ENCODE results near the gene FCGR1A.
A peak's percentile ranks its signal among the peaks of the same experiment; 100 is the strongest.
"Not testable (repeated sequence)": the region's sequence is repeated elsewhere in the genome, so short reads cannot be mapped to it uniquely, and the experiment has no call there.

FCGR1A gene

GRCh38 chr1:149782600-149782999 is at the start of gene FCGR1A:
Gene FCGR1A (plus strand): TSS chr1:149782694. CDS start chr1:149782744, 50 bp downstream.
- DNase-seq, result not testable (repeated sequence)

DNA sequence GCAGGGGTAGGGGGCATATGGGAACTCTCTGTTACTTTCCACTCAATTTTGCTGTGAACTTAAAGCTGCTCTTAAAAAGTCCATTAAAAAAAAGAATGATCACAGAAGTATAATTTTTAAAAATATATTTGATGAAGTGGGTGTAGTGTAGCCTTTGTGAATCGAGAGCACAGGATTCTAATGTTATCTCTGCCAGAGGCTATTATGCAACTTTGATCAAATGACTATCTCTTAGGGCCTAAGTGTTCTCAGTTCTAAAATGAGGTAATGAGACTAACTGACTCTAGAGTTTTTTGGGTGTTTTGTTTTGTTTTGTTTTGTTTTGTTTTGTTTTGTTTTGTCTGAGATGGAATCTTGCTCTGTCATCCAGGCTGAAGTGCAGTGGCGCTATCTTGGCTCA is 49.7 kb upstream of the FCGR1A start:
- not testable (repeated sequence) for DNase-seq

- DNase-seq, result not testable (repeated sequence)
These were observed 47.8 kb upstream of the FCGR1A start for GRCh38 chr1:149734692-149735091.

DNA sequence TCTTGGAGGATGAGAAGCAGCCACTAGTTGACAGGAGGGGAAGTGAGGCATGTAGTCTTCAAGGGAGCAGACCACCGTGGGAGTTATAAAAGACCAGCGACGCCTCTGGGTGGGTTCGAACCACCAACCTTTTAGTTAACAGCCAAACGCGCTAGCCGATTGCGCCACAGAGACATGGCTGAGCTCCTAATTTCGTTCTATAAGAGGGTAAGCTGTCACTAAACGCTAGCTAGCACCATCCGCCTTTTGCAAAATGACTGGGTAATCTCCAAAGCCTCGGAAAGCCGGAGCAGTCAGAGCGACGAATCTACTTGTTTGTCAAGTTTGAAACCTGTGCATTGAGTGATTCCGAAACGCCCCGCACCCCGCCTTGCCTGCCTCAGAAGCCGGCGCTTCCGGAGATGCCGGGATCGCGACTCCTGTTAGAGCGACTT is 42.3 kb upstream of the FCGR1A start:
- DNase-seq, result not testable (repeated sequence)

DNA sequence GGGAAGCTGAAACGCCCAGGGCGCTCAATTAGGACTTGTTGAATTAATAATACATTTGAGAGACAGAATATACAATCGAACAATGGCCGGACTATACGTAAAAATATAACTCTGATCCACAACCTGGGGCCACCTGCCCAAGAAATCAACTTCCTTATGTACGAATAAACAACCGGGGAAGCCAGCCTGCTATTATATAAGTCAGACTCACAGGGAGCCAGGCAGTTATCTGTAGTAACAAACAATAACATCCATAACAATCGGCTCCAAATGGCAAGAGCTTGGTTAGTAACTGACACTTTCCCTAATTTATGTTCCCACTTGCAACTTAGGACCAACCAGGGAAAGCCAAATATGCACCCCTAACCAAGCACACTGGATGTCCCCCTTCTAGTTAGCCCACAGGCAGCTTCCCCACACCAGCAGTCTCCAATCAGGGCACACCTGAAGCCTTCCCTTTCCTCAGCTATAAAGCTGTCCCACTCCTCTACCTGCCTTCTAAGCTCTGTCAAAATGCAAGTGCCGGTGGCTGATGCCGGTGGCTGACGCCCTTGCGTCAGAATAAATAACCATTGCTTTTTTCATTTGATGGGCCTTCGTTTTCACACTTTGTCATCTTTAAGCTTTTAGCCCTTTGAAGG is 41.8 kb upstream of the FCGR1A start:
- DNase-seq, result not testable (repeated sequence)

DNA sequence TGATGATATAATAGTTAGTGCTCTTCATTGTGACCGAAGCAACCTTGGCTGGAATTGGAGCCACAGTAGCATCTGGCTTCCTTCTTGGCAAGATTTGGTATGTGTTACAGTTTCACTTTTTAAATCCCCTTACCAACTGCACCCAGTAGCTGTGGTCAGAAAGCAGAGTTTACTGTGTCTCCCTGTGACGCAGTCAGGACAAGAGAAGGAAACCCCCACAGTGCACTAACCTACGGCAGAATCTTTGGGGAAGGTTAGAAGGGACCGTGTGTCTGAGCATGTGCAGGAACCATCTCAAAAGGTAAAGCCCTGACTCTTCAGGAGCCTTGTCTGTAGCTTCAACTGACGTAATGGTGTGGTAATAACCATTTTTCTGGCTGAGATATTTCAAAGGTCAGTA is 40.6 kb upstream of the FCGR1A start:
- DNase-seq, result not testable (repeated sequence)

DNA sequence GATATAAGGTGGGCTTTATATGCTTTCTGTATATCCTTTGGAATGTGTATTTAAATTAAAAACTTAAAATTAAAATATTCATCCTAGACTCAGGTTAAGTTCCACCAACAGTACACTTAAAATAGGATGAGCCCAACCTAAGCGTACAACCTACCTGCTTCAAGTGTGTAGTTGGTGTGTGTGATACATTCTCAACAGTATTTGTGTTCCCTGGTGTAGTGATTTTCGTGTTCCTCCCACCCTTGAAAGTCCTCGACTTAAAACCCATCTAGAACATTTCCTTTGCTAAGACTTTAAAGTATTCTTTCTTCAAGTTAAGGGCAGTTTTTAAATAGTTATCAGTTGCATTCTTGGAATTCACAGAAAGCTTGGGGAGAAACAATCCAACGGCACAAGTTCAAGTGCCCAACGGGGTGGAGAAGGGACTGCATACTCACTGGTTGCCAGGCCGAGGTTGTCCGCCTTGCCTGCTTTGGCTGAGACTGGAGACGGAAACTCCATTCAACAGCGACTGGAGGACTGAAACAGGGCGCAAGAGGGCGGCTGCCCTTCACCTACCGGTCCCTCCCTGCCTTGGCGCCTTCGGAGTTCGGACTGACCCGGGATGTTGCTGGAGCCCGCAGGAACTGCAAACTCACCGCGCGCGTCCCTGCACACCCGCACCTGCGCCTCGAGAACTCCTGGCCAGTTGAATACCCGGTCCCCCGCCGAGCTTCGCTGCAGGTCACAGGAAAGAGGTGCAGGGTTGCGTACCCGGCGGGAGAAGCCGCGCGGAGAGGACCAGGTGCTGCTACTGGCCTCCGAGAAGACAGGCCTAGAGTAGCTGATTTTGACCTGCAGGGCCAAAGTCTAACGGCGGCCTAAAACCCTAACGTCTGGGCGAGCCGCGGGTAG is 35.8 kb upstream of the FCGR1A start:
- peak; percentile 8 for DNase-seq

- not testable (repeated sequence) for DNase-seq
These were observed 34.9 kb upstream of the FCGR1A start for GRCh38 chr1:149747359-149748143.

GRCh38 chr1:149748144-149748500 is 34.4 kb upstream of the FCGR1A start:
- DNase-seq, result not testable (repeated sequence)

DNA sequence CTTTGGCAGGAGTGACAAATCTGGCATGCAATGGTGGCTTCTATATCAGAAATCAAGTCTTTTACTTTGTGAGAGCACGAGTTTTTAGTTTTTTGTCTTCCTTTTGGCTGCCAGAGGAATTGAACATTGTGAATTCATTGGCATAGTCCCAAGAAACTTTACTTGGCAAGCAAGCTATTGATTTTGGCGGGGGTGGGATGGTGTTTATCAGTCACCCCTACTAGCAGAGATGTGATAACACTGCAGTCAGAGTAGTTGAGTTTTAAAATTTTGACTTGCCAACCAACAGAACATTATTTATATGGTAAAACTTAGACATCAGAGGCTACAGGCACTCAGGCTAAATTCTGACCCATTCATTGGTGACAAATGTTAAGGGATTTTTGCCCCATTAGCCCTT is 31.9 kb upstream of the FCGR1A start:
- DNase-seq, result not testable (repeated sequence)

GRCh38 chr1:149752186-149752585 is 30.3 kb upstream of the FCGR1A start:
- not testable (repeated sequence) for DNase-seq

- peak; percentile 33 for DNase-seq
These were observed 29.0 kb upstream of the FCGR1A start for GRCh38 chr1:149753466-149753865.

GRCh38 chr1:149755294-149755693 is 27.2 kb upstream of the FCGR1A start:
- DNase-seq, result not testable (repeated sequence)

DNA sequence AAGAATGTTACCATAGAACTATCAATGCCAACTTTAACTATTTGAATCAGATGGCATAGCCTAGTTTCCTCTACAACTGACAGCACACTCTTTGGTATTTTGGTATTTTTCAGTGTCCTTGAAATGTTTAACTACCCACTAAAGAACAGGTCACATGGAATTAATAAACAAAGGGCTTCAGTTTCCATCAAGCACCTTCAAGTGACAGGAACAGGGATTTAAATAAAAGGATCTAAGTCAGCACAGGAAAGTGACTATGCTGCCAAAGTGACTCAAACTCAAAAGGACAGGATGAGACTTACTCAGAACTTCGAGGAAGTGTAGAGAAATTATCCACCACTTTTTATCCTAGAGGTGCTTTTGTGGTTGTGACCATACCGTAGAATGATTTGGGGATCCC is 20.2 kb upstream of the FCGR1A start:
- not testable (repeated sequence) for DNase-seq

DNA sequence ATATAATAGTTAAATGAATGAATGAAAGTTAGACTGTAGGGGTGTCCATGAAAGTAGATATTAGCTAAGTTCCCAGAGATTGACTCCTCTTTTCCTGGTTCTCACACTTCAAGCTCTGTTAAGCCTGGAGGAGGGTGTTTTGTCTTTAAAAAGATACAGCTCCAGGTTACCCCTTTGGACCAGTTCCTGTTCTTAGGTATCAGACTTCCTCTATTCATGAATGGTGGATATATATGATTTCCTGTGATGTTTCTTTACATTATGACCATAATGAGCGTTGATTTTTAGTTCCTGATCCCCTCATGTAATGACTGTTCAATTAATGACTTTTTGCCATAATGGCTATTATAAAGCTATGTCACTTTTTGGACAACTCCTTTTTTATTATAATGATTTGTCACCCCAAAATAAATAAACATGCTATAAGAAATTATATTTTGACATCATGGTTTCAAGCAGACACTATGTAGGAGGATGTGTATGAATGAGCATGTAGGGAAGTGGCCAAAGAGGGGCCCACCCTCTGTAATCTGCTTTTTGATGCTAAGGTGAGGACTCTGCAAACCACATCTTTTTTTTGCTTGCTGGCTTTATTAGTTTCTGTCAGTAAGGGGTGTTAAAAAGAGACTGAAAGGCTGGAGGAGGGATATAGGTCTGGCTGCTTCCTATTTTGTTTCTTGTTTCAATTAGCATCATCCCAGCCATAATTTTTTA is 18.2 kb upstream of the FCGR1A start:
- DNase-seq, result not testable (repeated sequence)

DNA sequence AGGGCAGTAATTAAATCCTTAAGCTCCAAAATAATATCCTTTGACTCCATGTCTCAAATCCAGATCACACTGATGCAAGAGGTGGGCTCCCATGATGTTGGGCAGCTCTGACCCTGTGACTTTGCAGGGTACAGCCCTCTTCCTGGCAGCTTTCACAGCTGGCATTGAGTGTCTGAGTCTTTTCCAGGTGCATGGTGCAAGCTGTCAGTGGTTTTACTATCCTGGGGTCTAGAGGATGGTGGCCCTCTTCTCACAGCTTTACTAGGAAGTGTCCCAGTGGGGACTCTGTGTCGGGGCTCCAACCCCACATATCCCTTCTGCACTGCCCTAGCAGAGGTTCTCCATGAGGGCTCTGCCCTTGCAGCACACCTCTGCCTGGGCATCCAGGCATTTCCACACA is 16.3 kb upstream of the FCGR1A start:
- DNase-seq, result not testable (repeated sequence)

DNA sequence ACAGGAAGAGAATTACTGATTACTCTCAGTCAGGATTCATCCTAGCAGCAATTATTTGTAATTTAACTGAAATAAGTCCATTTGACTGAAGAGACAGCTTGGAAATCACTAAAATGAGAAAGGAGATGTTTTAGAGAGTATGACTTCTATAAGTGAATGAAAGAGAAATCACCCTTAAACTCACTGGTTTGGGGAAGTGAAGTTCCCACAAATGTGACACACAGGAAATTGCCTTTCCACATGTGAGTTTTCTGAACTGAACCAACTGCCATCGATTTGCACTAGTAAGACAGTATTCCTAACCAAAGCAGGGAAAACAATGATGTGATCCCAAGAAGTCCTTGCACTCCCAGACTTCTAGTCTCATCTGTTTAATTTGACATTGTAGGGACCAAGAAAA is 13.3 kb upstream of the FCGR1A start:
- DNase-seq, result not testable (repeated sequence)

DNA sequence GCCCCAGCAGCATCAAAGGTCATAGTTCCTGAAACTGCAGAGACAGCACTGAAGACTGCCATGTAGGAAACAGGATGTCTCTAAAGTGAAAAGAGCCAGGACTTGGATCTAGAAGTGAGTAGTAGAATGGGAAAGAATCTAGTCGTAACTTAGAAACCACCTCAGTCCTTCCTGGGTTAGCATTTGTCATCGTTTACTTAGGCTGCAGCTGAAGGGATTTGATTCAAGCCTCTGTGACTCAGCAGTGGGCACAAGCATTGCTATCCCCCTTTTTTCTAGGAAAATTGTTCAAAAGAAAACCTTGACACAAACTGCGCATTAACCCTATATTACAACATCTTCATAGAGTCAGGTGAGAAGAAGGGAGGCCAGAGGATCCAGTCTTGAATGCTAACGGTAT is 11.8 kb upstream of the FCGR1A start:
- not testable (repeated sequence) for DNase-seq

GRCh38 chr1:149771653-149772425 is 10.7 kb upstream of the FCGR1A start:
- DNase-seq, result not testable (repeated sequence)

DNA sequence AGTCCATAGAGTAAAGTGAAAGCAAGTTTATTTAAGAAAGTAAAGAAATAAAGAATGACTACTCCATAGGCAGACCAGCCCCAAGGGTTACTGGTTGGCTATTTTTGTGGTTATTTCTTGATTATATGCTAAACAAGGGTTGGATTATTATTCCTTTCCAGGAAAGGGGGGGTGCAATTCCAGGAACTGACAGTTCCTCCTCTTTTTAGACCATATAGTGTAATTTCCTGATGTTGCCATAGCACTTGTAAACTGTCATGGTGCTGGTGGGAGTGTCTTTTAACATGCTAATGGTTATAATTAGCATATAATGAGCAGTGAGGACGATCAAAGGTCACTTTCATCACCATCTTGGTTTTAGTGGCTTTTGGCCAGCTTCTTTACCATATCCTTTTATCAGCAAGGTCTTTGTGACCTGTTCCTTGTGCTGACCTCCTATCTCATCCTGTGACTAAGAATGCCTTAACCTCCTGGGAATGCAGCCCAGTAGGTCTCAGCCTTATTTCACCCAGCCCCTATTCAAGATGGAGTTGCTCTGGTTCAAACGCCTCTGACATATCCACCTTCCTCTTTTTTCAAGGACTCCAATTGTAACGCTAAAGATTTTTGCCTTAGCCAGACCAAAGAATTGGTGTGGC is 6.9 kb upstream of the FCGR1A start:
- DNase-seq, result peak; percentile 87

GRCh38 chr1:149777084-149777483 is 5.4 kb upstream of the FCGR1A start:
- DNase-seq, result not testable (repeated sequence)
